Renal cortical epithelial cell (primary cell): ENCODE measurements around the gene SLC39A9. TPM values are rescaled to one million over a fixed set of nuclear protein-coding genes. Genes with fewer than 3 reads are reported as not detected.
A peak's percentile ranks its signal among the peaks of the same experiment; 100 is the strongest.

Source experiments
- DNase-seq: peaks from one replicate; pipeline ENCODE4 v3.0.0-alpha.2; 2011; ENCODE audit warnings: low read depth
- total RNA-seq: library from RNA; depleted of rRNA; stranded (reverse); fragments of >200 nt; gene quantifications from 2 replicates; pipeline ENCODE4 v1.2.3, GENCODE V29; 2014

SLC39A9 gene, protein sequence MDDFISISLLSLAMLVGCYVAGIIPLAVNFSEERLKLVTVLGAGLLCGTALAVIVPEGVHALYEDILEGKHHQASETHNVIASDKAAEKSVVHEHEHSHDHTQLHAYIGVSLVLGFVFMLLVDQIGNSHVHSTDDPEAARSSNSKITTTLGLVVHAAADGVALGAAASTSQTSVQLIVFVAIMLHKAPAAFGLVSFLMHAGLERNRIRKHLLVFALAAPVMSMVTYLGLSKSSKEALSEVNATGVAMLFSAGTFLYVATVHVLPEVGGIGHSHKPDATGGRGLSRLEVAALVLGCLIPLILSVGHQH
- 151 and 173 TPM in 2 replicates for total RNA-seq

DNA sequence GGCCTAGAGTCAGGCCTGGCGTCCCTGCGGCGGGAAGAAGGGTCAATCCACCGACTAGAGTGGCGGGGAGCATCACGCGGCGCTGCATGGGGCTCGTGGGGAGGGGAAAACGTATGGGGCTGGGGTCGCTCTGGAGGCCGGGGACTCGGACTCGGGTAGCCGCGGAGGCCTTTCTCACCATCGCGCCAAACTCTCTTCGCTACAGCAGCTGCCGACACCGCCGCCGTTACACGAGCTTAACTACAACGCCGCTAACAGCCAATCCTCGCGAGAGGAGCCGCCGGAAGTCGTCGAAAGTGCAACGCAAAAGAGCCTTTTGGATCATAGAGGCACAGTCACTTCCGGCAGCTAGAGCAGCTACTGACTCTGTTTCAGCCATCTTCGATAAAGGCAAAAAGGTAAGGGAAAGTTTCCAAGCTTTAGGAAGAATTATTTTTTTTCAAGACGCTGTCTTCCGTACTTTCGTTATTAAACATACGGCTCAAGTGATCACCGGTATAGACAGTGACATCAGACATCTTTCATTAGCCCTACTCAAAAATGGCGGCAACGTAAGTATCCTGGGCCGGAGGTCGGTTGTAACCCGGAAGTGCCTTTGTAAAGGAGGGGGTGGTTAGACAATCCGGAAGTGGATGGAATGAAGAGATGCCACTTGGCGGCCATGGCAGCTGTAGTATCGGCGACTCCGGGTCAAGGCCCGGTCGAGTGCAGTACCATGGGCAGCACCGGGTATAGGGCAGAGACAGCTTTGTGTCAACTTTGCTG, at the start of gene SLC39A9, which contains the start of gene ERH:
Gene SLC39A9, plus strand, starts transcription at position 640 of the 765 bp plus-strand sequence. CDS start 678 bp downstream, outside the sequence.
Gene ERH, minus strand, starts transcription at position 247 of the 765 bp plus-strand sequence. Its CDS starts 66 bp downstream, at position 181.
- DNase-seq = peak; percentile 95

DNA sequence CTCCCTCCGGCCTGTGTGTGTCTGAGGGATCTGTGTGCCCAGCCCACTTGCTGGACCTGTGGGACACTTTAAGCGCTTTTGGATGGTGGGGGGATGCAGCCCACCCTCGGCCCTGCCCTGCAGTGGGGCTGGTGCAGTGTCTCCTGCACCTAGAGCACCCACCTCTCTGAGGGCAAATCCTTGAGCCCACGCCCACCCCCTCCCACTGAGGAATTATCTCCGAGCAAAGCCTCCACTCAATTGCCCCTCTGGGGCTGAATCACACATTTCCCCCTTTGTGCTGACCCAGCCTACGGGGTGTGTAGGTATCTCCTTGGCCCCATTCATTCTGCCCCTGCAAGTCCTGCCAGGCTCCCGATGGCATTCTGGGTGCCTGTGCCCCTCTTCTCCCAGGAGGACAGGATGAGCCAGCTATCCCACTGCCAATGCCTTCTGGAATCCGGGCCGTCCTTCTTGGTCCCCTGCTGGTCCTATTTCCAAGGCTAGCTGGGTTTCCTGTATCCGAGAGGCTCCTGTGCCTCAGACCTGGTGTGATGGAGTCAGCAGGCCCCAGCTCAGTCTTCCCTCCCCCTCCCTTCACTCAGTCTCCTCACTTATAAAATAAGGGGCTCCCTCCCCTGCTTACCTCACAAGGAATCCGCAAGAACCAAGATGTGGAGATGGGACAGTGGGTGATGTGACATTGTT, 49.3 kb upstream of the SLC39A9 start:
- DNase-seq = no peak

DNA sequence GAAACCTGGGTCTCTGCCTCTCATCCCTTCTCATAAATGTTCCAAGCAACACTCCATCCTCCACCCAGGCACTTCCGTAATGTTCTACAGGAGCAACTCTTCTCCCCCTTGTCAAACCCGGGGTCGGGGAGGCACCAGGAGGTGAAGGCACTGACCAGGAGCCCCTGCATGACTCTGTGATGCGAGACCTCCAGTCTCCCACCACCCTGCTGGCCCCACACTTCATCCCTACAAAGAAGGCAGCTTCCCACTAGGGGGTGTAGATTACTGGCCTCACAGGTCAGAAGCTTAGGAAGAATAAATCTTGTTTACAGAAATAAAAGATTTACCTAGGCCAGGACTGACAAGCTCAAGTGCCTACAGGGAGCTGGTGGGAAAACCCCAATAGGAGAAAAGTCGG, 47.6 kb upstream of the SLC39A9 start:
- DNase-seq = no peak

DNA sequence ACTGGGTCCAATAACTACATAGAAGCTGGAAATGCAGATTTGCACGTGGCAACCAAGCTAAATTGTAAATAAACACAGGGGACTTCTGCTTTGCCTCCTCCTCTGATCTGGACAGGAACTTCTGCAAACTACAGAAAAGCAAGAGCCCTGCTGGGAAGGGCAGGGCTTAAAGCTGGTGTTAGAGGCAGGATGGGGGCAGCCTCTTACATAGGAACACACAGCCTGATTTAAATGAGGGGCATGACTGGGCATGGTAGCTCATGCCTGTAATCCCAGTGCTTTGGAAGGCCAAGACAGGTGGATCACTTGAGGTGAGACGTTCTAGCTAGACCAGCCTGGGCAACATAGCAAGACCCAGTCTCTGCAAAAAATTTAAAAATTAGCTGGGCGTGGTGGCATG, 47.1 kb upstream of the SLC39A9 start:
- DNase-seq = no peak

DNA sequence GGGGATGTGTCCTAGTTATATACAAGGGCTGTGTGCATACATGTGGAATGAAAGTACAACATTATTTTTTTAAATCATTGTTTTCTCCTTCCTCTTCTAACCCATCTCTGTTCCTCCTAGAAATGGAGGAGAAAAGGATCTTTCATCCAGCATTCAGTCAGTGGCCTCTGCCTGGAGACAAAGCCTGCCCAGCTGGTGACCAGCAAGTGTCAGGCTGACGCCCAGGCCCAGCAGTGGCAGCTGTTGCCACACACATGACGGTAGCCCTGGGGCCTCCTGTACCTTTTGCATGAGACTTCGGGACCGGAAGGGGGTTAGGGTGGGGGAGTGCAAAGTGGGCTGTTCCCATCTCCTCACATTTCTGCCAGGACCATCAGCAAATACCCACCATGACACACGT, 46.6 kb upstream of the SLC39A9 start:
- DNase-seq = no peak

DNA sequence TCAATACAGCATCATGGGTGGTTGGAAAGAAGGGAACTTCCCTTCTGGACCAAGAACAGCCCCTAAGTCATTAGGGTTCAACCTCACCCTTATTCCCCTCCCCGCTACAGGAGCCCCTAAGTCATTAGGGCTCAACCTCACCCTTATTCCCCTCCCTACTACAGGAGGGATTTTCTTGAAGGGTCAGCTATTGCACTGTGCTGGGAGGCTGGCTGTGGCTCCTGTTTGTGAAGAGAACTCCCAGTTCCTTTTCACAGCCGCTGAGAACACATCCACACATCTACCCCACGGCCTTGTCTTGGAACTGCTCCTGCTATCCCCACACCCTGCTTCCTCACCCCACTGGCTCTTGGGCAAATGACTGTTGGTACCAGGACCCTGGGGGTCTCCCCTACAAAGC, 45.3 kb upstream of the SLC39A9 start:
- no peak for DNase-seq

DNA sequence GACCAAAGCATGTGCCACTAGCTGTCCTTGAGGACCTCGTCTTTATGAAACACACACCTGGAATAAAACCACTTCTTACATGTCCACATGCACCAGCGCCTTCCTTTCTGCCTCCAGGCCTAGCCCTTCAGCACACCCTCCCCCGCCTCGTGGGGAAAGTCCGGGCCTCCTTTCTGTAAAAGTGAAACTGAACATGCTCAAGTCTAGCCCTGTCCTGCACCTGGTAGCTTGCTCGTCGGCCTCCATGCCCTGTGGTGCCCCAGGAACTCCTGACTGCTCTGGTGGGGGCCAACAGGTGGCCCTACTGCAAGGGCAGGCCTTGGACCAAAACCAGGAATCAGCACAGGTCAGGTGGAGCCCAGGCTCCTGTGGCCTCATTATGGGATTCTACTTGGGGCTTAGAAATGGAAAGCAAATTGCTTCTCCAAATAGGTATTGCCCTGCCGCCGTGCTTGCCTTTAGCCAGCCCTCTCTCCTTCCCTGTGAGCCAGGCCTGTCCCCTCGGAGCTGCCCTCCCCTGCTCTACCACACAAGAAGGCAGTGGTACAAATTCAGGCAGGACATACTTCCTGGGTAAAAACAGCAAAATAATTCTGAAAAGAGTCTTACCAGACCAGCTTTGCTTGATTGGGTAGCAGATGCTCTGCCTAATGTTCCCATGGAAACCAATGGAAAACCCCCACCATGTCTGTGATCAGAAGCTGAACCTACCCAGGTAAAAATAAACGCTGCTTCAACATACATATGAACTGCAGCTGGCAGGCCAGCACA, 43.9 kb upstream of the SLC39A9 start:
- DNase-seq = peak; percentile 57

DNA sequence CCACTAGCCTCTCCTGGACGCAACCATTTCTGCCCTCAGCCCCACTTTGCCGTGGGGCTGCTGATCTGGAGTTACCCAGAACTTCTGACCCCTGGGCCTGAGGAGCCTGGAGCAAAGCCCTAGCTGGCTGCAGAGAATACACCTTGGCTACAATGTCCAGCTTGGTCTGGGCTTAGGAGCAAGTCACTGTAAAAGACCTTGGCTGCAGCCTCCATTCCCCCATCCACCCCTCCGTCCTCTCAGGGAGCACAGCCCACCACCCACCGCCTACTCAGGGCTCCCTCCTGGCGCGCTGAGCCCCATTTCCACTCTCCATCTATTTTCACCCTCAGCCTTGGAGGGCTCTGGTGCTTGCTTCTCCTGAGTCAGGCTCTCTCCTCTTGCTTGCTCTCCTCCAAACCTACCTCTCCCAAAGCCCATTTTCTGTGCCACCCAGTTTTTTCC, 43.3 kb upstream of the SLC39A9 start:
- DNase-seq = no peak

DNA sequence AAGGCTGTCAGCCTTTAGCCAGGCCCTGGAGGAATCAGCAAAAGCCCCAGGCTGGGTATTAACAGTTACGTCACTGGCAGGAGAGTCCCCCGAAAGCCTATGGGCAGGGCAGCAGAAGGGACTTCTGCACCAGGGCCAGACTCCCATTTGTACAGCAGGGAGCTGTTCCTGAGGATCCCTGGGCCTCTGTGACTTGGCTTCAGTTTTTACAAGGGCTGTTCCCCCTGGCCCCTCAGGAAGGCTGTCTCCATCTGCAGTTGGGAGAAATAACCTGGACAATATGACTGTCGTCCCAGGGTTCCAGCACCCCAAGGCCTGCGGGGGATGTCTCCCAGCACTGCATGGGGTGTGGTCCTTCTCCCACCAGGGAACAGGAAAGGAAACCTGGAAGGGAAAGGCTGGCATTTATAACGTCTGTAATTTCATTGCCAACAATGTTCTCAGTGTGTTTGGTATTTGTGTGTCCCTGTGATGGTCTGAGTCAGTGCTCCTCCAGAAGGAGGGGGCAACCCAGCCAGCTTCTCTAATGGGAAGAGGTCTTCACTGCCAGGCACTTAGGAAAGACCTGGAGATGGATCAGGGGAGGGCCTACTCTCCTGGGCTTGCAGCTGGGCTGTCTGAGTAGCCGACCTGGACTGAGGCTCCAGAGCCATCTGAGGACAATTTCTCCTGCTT, 42.7 kb upstream of the SLC39A9 start:
- peak; percentile 77 for DNase-seq

DNA sequence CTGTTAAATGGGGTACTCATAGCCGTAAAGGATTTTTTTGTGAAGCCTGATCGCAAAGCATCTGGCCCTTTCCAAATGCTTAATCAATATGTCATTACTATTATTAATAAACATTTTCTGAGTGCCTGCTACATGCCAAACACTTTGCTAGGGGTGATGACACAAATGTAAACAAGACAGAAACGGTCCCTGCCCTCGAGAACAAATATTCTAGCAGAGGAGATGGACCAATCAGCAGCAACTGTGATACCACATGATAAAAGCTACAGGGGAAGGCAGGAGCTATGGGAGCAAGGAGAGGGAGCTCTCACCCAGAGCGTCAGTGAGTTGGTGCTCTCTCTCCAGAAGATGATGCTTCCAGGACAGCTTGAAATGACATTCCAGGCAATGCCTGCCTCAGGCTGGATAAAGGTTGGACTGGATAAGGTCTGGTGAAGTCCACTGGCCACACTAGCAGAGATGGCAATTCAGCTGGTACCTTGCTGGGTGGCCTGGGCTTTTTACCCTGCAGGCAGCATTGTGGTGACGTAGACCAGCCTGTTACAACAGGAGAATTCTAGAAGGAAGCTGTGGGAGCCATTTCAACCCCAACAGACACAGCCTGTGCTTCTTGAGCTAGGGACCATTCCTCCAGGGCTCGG, 41.5 kb upstream of the SLC39A9 start:
- DNase-seq = no peak

DNA sequence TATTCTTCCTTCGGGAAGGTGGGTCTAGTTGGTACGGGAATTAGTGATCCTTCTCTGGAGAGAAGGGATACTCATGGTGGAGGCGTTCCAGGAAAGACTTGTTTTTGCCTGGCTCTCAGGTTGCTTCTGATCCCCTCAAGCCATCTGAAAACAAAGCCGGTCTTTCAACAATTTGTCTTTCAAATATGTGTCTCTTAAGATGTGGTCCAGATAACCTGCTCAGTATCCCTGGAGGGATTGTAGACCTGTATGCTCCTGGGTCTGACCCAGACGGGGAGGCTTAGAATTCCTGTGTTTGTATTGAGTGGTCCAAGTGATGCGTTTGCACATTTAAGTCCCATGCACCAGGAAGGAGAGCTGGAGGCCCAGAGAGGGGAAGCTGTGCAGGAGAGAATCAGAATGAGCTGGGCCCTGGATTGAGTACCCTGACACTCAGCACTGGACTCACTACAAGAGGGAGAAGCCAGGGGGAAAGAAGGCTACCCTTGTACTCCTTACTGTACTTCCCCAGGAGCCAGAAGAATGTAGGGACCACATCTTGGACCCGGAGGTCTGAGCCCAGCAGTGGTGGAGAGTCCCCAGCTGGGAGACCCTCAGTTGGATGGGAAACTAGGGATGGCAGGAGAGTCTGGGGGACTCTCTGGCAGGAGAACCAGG, 40.8 kb upstream of the SLC39A9 start:
- no peak for DNase-seq

DNA sequence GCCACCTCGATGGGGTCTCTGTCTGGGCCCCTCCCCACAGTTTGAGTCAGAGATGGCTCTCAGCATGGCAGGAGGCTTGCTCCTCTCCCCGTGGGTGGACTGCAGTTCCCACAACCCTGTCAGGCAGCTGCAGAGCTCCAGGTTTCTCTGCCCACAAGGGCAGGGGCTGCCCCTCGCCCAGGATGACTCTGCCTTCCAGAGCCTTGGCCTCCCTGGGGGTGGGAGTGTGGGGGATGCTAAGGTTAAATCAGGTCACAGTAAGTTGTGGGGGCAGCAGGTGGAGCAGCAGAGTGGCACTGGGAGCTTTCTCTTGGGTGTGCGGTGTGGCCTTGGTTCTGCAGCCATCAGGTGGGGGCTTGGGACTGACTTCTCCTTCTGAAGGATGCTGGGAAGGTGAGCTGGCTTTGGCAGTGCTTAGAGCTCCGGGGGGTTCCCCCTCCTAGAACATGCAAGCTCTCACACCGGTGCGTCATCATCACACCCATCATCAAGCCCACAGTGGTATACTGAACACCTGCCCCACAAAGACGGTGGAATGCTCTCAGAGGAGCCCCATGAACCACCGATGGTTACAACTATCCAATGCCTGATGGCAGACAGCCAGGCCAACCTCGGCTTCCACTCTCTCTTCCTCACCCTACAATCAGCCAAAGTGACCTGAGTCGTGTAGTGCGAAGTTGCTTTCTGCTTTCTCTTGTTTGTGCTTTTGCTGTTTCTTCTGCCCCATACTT, 40.1 kb upstream of the SLC39A9 start:
- no peak for DNase-seq

DNA sequence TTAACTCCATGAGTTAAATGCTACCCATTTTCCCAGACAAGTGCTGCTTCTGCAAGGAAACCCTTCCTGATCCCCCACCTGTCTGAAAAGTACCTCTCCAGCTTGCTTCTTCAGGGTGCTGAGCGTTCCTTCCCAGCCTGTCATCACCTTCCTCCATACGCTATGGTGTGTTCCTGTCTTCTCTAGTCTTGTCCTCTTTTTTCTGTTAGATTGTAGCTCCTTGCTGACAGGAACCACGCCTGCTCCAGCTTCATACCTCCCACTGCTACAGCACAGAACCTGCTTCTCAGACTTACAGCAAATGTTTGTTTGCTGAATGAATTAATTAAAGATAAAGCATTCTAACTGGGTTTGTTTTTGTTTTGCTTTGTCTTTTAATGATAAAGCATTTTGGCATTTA, 39.5 kb upstream of the SLC39A9 start:
- no peak for DNase-seq

DNA sequence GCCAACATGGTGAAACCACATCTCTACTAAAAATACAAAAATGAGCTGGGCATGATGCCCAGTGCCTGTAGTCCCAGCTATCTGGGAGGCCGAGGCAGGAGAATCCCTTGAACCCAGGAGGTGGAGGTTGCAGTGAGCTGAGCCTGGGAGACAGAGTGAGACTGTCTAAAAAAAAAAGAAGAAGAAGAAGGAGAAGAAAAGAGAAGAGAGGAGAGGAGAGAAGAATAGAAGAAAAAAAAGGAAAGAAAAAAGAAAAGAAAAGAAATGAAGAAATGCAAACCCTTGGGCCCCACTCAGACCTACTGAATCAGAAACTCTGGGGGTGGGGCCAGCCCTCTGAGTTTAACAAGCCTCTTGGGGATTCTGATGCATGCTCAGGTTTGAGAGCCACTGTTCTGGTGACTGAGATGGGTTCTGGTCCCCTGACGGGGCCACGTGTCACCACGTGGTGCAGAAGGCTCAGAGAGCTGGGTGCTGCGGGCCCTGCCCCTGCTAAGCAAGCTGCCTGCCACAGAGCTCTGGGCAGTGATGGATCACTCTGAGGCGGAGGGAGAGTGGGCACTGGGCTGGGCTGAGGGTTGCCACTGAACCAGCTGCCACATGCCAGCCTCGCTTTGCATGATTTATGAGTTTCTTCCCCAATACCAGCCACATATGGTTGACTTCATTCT, 37.9 kb upstream of the SLC39A9 start:
- no peak for DNase-seq

DNA sequence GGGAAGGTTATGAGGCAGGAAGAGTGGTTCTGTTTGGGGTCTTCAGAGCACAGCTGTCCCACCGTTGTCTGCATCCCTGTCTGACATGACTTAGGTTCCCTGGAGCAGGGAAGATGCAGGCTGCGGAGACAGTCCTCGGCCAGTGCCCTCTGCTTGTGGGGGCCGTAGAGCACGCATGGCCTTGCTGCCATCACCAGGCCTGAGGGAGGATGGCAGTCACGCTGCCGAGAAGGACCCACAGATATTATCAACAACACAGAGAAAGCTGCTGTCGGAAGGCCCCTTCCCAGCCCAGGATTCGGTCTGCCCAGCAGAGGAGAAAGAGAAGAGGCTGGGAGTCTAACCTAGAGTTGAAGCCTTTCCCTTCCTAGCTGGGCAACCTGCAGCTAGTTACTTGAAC, 35.4 kb upstream of the SLC39A9 start:
- DNase-seq = no peak

DNA sequence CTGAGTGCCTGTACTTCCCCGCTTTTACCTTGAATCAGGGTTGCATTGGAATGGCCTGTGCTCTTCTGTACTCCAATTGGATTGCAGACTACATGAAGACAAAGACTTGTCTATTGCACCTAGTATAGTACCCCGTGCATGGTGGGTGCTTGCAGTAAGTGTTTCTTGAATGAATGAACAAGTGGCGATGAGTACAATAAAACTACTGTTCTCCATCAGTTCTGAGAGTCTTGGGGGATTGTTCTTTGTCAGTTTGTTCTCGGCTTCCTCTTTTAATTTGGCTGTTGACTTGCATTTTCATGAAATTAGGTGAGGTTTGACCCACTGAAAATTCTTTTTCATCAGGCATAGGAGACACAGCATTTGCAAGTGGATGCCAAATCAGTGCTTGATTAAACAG, 34.5 kb upstream of the SLC39A9 start:
- DNase-seq = no peak

DNA sequence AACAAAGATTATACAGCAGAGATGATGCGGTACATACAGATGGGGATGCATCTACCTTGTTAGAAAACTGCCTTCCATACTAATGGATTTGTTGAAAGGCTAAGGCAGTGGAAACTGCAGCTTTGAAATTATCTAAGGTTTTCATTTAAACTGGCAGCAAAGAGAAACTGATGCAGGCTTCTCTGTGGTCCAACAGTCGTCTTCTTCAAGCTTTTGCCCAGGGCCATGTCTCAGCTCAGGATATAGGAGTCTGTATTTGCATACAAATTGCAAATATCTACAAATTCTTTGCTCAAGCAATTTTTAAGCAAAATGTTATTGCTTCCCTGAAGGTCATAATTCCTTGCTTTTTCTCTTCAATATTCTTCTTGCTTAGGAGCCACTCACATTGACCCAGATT, 34.1 kb upstream of the SLC39A9 start:
- no peak for DNase-seq

DNA sequence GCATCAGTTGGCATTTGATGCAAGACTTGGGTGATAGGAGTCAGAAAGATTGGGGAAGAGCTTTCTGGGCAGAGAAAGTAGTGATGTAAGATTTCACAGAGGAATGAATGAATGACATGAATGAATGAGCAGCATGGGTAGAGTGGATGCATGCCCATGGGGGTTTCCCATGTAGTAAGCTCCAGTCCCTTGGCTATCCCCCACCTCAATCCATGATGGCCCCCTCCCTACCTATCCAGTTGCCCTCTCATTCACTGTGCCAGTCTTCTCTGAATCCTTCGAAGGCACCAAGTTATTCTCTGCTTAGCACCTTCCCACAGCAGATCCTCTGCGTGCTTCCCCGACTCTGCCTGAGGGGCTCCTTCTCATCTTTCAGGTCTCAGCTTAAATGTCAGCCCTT, 32.4 kb upstream of the SLC39A9 start:
- DNase-seq = no peak

DNA sequence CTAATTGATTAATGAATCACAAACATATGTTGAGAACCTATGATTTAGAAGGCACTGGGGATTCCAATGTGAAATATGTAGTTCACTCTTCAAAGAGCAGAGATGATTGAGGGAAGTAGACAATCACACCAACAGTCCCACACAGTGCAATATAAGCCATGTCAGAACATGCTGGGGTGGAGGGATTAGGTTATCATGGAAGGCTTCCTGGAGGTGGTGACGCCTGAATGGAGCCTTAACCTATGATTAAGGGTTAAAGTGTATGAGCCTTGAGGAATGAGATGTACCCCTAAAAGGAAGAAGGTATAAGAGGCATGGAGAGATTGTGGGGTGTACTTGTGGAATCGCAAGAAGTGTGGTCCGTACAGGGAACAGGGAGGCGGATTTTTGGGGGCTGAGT, 31.7 kb upstream of the SLC39A9 start:
- no peak for DNase-seq
